BE2C (cell line): ENCODE results near the gene CD6.

Experiments
- DNase-seq: peaks from one replicate; pipeline ENCODE4 v3.0.0-alpha.2; 2020
- H3K27me3 ChIP-seq: fragments of 250-450 bp; sonication (Bioruptor Pico); 2 replicates; pipeline ENCODE4 v1.5.1; 2020; ENCODE audit warnings: mild to moderate bottlenecking
- H3K36me3 ChIP-seq: fragments of 250-450 bp; sonication (Bioruptor Pico); 2 replicates; pipeline ENCODE4 v1.5.1; 2020; ENCODE audit warnings: mild to moderate bottlenecking
- H3K4me1 ChIP-seq: fragments of 250-450 bp; sonication (Bioruptor Pico); 2 replicates; pipeline ENCODE4 v1.5.1; 2020
- H3K4me3 ChIP-seq: 2 replicates; pipeline ENCODE4 v1.5.1; 2011; ENCODE audit warnings: low read depth, low read length
- H3K9me3 ChIP-seq: fragments of 250-450 bp; sonication (Bioruptor Pico); 2 replicates; pipeline ENCODE4 v1.5.1; 2020
- CTCF ChIP-seq: IDR thresholded peaks from 2 replicates; pipeline ENCODE4 v1.5.1; 2012; ENCODE audit warnings: mild to moderate bottlenecking, low read depth, low read length

CD6 gene

GRCh38 chr11:61056571-61056970 is 85.1 kb downstream of the CD6 start:
- Histone ChIP-seq H3K4me3 (no peak overlapping the region), H3K27me3 (no peaks in the 10 kb centered on the region), H3K4me1 (no peaks in the 10 kb centered on the region), H3K9me3 (no peaks in the 10 kb centered on the region), H3K36me3 (no peaks in the 10 kb centered on the region)
- no peak for DNase-seq
- TF ChIP-seq CTCF = no peak

- Histone ChIP-seq H3K27me3 (no peaks in the 10 kb centered on the region), H3K36me3 (no peaks in the 10 kb centered on the region), H3K9me3 (no peaks in the 10 kb centered on the region), H3K4me1 (no peaks in the 10 kb centered on the region), H3K4me3 (no peak overlapping the region)
- DNase-seq = no peak
- TF ChIP-seq CTCF = no peak
Measured at GRCh38 chr11:61056981-61057380, 85.5 kb downstream of the CD6 start.

GRCh38 chr11:61057615-61058014 is 86.1 kb downstream of the CD6 start:
- no peaks in the 10 kb centered on the region for H3K4me1 ChIP-seq
- no peak for DNase-seq
- no peak overlapping the region for H3K4me3 ChIP-seq
- TF ChIP-seq CTCF = no peak
- H3K36me3 ChIP-seq = no peaks in the 10 kb centered on the region
- no peaks in the 10 kb centered on the region for H3K27me3 ChIP-seq
- no peaks in the 10 kb centered on the region for H3K9me3 ChIP-seq

- Histone ChIP-seq H3K27me3 (no peaks in the 10 kb centered on the region), H3K4me3 (no peak overlapping the region), H3K9me3 (no peaks in the 10 kb centered on the region), H3K36me3 (no peaks in the 10 kb centered on the region), H3K4me1 (no peaks in the 10 kb centered on the region)
- DNase-seq = no peak
- no peak for TF ChIP-seq CTCF
Measured at GRCh38 chr11:61058583-61059259, 87.2 kb downstream of the CD6 start.

- no peak for DNase-seq
- TF ChIP-seq CTCF = no peak
- Histone ChIP-seq H3K9me3 (no peaks in the 10 kb centered on the region), H3K4me1 (no peaks in the 10 kb centered on the region), H3K4me3 (no peak overlapping the region), H3K27me3 (no peaks in the 10 kb centered on the region), H3K36me3 (no peaks in the 10 kb centered on the region)
Measured at GRCh38 chr11:61059260-61059752, 87.8 kb downstream of the CD6 start.

- H3K4me3 ChIP-seq = no peak overlapping the region
- DNase-seq = no peak
Measured at GRCh38 chr11:61061081-61061826, 89.8 kb downstream of the CD6 start.

More at GRCh38 chr11:61061081-61061826, 89.8 kb downstream of the CD6 start:
- H3K4me1 ChIP-seq = no peaks in the 10 kb centered on the region
- no peak for TF ChIP-seq CTCF
- H3K36me3 ChIP-seq = no peaks in the 10 kb centered on the region
- no peaks in the 10 kb centered on the region for H3K27me3 ChIP-seq
- no peaks in the 10 kb centered on the region for H3K9me3 ChIP-seq
